IMR-90 (cell line): ENCODE results near the gene LDAF1. TPM values are rescaled to one million over a fixed set of nuclear protein-coding genes. Genes with fewer than 3 reads are reported as not detected.

ENCODE experiments used
- ATAC-seq: fragments of 200-7000 bp; cut with Tn5 transposase; 2 replicates; pipeline ENCODE4 v1.9.1; 2020; ENCODE audit warnings: low read depth, mild to moderate bottlenecking, moderate library complexity
- BruUV-seq: library from RNA; stranded (reverse); fragments of 400-500 nt; replicated peaks from 2 replicates; lab custom pipeline; 2021; lab: Mats Ljungman, UMichigan
- CTCF ChIA-PET: fragments of 300-600 bp; formaldehyde crosslinking; extraction: SDS; loops from one replicate; lab custom pipeline; 2021; ENCODE audit warnings: antibody characterized with exemption; lab: Yijun Ruan, JAX
- POLR2A ChIA-PET: fragments of 300-600 bp; sonication (Branson Sonifier 250); formaldehyde crosslinking; loops from one replicate; lab custom pipeline; 2022; ENCODE audit warnings: antibody characterized with exemption; ENCODE audit not compliant: unreplicated experiment; lab: Charles Lee
- DNase-seq: peaks from one replicate; pipeline ENCODE4 v3.0.0; 2013
- H2AFZ ChIP-seq: replicated peaks from 2 replicates; pipeline ENCODE3; 2013; ENCODE audit warnings: low read length, mild to moderate bottlenecking; ENCODE audit not compliant: poor library complexity
- H2AK5ac ChIP-seq: 2 replicates; pipeline ENCODE4 v1.6.1; 2013; ENCODE audit warnings: low read depth, low read length, inconsistent platforms
- H2AK9ac ChIP-seq: replicated peaks from 2 replicates; pipeline ENCODE3; 2013; ENCODE audit warnings: mild to moderate bottlenecking, low read depth, low read length, moderate library complexity; ENCODE audit not compliant: poor library complexity
- H2BK120ac ChIP-seq: 2 replicates; pipeline ENCODE4 v1.6.1; 2013; ENCODE audit warnings: low read depth, low read length, inconsistent platforms
- H2BK15ac ChIP-seq: 3 replicates; pipeline ENCODE4 v1.6.1; 2013; ENCODE audit warnings: low read depth, low read length, inconsistent platforms
- H2BK20ac ChIP-seq: 2 replicates; pipeline ENCODE4 v1.6.1; 2013; ENCODE audit warnings: low read depth, mild to moderate bottlenecking, inconsistent platforms, low read length, moderate library complexity
- H2BK5ac ChIP-seq: 2 replicates; pipeline ENCODE4 v1.6.1; 2013; ENCODE audit warnings: mild to moderate bottlenecking, low read depth, low read length, inconsistent platforms; ENCODE audit not compliant: poor library complexity, severe bottlenecking
- H3K14ac ChIP-seq: replicated peaks from 2 replicates; pipeline ENCODE4 v1.6.1; 2013; ENCODE audit warnings: low read depth, low read length, inconsistent platforms
- H3K18ac ChIP-seq: 2 replicates; pipeline ENCODE4 v1.6.1; 2013; ENCODE audit warnings: low read depth, low read length, control low read depth
- H3K23ac ChIP-seq: 2 replicates; pipeline ENCODE4 v1.6.1; 2013; ENCODE audit warnings: low read depth, low read length, inconsistent platforms
- H3K27ac ChIP-seq: 2 replicates; pipeline ENCODE4 v1.5.1; 2013; ENCODE audit warnings: mild to moderate bottlenecking, control low read depth, low read length; ENCODE audit not compliant: insufficient read depth
- H3K27me3 ChIP-seq: 2 replicates; pipeline ENCODE4 v1.6.1; 2013; ENCODE audit warnings: low read length; ENCODE audit not compliant: control insufficient read depth, insufficient read depth
- H3K36me3 ChIP-seq: 2 replicates; pipeline ENCODE4 v1.6.1; 2013; ENCODE audit warnings: low read length, mixed read lengths; ENCODE audit not compliant: control insufficient read depth, insufficient read depth
- H3K4ac ChIP-seq: 2 replicates; pipeline ENCODE4 v1.6.1; 2013; ENCODE audit warnings: low read depth, low read length, inconsistent platforms
- H3K4me1 ChIP-seq: 2 replicates; pipeline ENCODE4 v1.6.1; 2013; ENCODE audit warnings: low read length, mixed read lengths; ENCODE audit not compliant: control insufficient read depth, insufficient read depth
- H3K4me2 ChIP-seq: 2 replicates; pipeline ENCODE4 v1.6.1; 2013; ENCODE audit warnings: low read depth, mild to moderate bottlenecking, control low read depth, low read length, moderate library complexity
- H3K4me3 ChIP-seq: 2 replicates; pipeline ENCODE4 v1.5.1; 2013; ENCODE audit warnings: low read depth, mild to moderate bottlenecking, control low read depth, low read length, moderate library complexity; ENCODE audit not compliant: insufficient read depth
- H3K56ac ChIP-seq: 2 replicates; pipeline ENCODE4 v1.6.1; 2013; ENCODE audit warnings: low read length, inconsistent platforms; ENCODE audit not compliant: insufficient read depth; ENCODE audit errors: extremely low read depth
- H3K79me1 ChIP-seq, 2 experiments: 2 replicates each; pipeline ENCODE4 v1.6.1; 2013; ENCODE audit warnings: low read length in 2 of 2, inconsistent platforms in 1 of 2, low read depth in 1 of 2
- H3K9ac ChIP-seq: 2 replicates; pipeline ENCODE4 v1.6.1; 2013; ENCODE audit warnings: low read depth, low read length, control low read depth
- H3K9me1 ChIP-seq: 2 replicates; pipeline ENCODE4 v1.6.1; 2013; ENCODE audit warnings: low read length, inconsistent platforms; ENCODE audit not compliant: insufficient read depth
- H3K9me3 ChIP-seq: 2 replicates; pipeline ENCODE4 v1.6.1; 2013; ENCODE audit warnings: low read length; ENCODE audit not compliant: control insufficient read depth, insufficient read depth
- H4K20me1 ChIP-seq: 2 replicates; pipeline ENCODE4 v1.6.1; 2013; ENCODE audit warnings: low read length, inconsistent platforms; ENCODE audit not compliant: insufficient read depth
- H4K5ac ChIP-seq: 2 replicates; pipeline ENCODE4 v1.6.1; 2013; ENCODE audit warnings: mild to moderate bottlenecking, low read depth, low read length, control low read depth
- H4K8ac ChIP-seq, 2 experiments: 2 replicates each; pipeline ENCODE4 v1.6.1; 2013; ENCODE audit warnings: low read depth in 2 of 2, low read length in 2 of 2, control low read depth in 1 of 2, inconsistent platforms in 1 of 2
- H4K91ac ChIP-seq: 2 replicates; pipeline ENCODE4 v1.6.1; 2013; ENCODE audit warnings: low read depth, low read length, inconsistent platforms; ENCODE audit not compliant: insufficient read depth
- CEBPB ChIP-seq: IDR thresholded peaks from 2 replicates; pipeline ENCODE4 v1.6.1; 2012; ENCODE audit warnings: low read depth, low read length, improper control_type of control experiment
- CTCF ChIP-seq: conservative IDR thresholded peaks from 2 replicates; pipeline ENCODE4 v1.5.1; 2012; ENCODE audit warnings: mild to moderate bottlenecking, low read depth, low read length, improper control_type of control experiment
- MAFK ChIP-seq: IDR thresholded peaks from 2 replicates; pipeline ENCODE4 v1.6.1; 2012; ENCODE audit warnings: low read depth, low read length, improper control_type of control experiment
- MAZ ChIP-seq: IDR thresholded peaks from 2 replicates; pipeline ENCODE4 v1.6.1; 2012; ENCODE audit warnings: low read depth, mild to moderate bottlenecking, low read length, improper control_type of control experiment, moderate library complexity, borderline replicate concordance
- NFE2L2 ChIP-seq: fragments of 150-350 bp; IDR thresholded peaks from 2 replicates; pipeline ENCODE4 v1.6.1; 2016; ENCODE audit warnings: low read depth, mild to moderate bottlenecking, low read length
- POLR2A ChIP-seq: IDR thresholded peaks from 2 replicates; pipeline ENCODE4 v1.6.1; 2012; ENCODE audit warnings: mild to moderate bottlenecking, low read depth, low read length
- RAD21 ChIP-seq: IDR thresholded peaks from 2 replicates; pipeline ENCODE4 v1.6.1; 2012; ENCODE audit warnings: low read length, improper control_type of control experiment
- RCOR1 ChIP-seq: IDR thresholded peaks from 2 replicates; pipeline ENCODE4 v1.6.1; 2012; ENCODE audit warnings: mild to moderate bottlenecking, low read length, improper control_type of control experiment; ENCODE audit not compliant: insufficient replicate concordance
- RFX5 ChIP-seq: IDR thresholded peaks from 2 replicates; pipeline ENCODE4 v1.8.0; 2012; ENCODE audit warnings: low read depth, mild to moderate bottlenecking, low read length, moderate library complexity
- WGBS, 2 experiments: methylation state at CpG; one replicate each; pipeline versions ENCODE4 v1.1.5 to v1.1.7; 2013; ENCODE audit warnings: missing lambda C conversion rate in 2 of 2; ENCODE audit not compliant: insufficient read length in 1 of 2; ENCODE audit errors: extremely low coverage in 2 of 2; 5-methylcytosine and 5-hydroxymethylcytosine counted together
- dilution Hi-C: fragments of 300-500 bp; cut with HindIII; formaldehyde crosslinking; loops from one replicate; pipeline ENCODE4 v1.14.3; 2018; ENCODE audit warnings: low sequenced_read_pairs; ENCODE audit not compliant: unreplicated experiment
- in situ Hi-C: fragments of 300-500 bp; cut with MboI; formaldehyde crosslinking; loops from 3 replicates; pipeline ENCODE4 v1.14.3; 2019; ENCODE audit warnings: low sequenced_read_pairs, inconsistent platforms, mixed read lengths
- intact Hi-C: fragments of 100-400 bp; cut with micrococcal nuclease; formaldehyde crosslinking; loops from 2 replicates; pipeline ENCODE4 v1.10.0; 2022
- polyA plus RNA-seq, 3 experiments: library from polyadenylated mRNA; depleted of rRNA; stranded (reverse); fragments of >200 nt; gene quantifications; 2 replicates each; pipeline ENCODE4 v1.2.3, GENCODE V29; 2012; ENCODE audit warnings: low replicate concordance in 1 of 3
- total RNA-seq: library from RNA; depleted of rRNA; stranded (reverse); fragments of >200 nt; gene quantifications from 2 replicates; pipeline ENCODE4 v1.2.3, GENCODE V29; 2012
- TF ChIP-seq, protein P1 (sequence below): fragments of 150-350 bp; IDR thresholded peaks from 2 replicates; pipeline ENCODE4 v1.6.1; 2017; ENCODE audit warnings: mild to moderate bottlenecking, antibody characterized with exemption, low read length, low read depth

Gene LDAF1
- total and polyA plus RNA-seq, 2 of the 4 experiments (the other 2 are of a cell fraction), result 21.0 to 62.2 TPM

- Histone ChIP-seq H2AFZ (no peak overlapping the region), H3K9me3 (no peaks in the 10 kb centered on the region), H4K91ac (no peak overlapping the region), H2BK120ac (no peak overlapping the region), H3K18ac (no peak overlapping the region), H3K27me3 (peaks cover 9% of the 10 kb centered on the region), H2BK5ac (no peak overlapping the region), H3K56ac (no peak overlapping the region), H4K20me1 (no peaks in the 10 kb centered on the region), H3K36me3 (no peaks in the 10 kb centered on the region), H3K4me3 (no peak overlapping the region), H2BK15ac (no peak overlapping the region), H3K14ac (no peak overlapping the region), H3K9ac (no peak overlapping the region), H4K8ac (no peak overlapping the region), H3K4me2 (no peak overlapping the region), H2AK9ac (no peak overlapping the region), H2AK5ac (no peak overlapping the region), H3K27ac (no peak overlapping the region), H3K4me1 (no peaks in the 10 kb centered on the region), H3K23ac (no peak overlapping the region), H3K9me1 (no peaks in the 10 kb centered on the region), H4K5ac (no peak overlapping the region), H3K4ac (no peak overlapping the region), H3K79me1 (no peaks in the 10 kb centered on the region), H2BK20ac (no peak overlapping the region)
- intact Hi-C loops, result no loop called here
- in situ Hi-C loops, result no loop called here
- dilution Hi-C loops, result no loop called here
- ChIA-PET POLR2A (no interaction called here), CTCF (no interaction called here)
- ATAC-seq, result no peak
- 80% methylated on average over 3 of the region's 7 CpGs; no CpG with 5 or more reads in 1 of the 2 experiments for WGBS, 2 experiments
- TF ChIP-seq RAD21, result no peak
- no peak for TF ChIP-seq RCOR1
- TF ChIP-seq NFE2L2, result no peak
- no peak for TF ChIP-seq CEBPB
- TF ChIP-seq MAFK, result no peak
- TF ChIP-seq CTCF, result no peak
- TF ChIP-seq, protein P1, sequence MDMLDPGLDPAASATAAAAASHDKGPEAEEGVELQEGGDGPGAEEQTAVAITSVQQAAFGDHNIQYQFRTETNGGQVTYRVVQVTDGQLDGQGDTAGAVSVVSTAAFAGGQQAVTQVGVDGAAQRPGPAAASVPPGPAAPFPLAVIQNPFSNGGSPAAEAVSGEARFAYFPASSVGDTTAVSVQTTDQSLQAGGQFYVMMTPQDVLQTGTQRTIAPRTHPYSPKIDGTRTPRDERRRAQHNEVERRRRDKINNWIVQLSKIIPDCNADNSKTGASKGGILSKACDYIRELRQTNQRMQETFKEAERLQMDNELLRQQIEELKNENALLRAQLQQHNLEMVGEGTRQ, result no peak
- no peak for TF ChIP-seq RFX5
- no peak for TF ChIP-seq MAZ
- TF ChIP-seq POLR2A, result no peak
- no peak for DNase-seq
- no TSS peak for BruUV-seq
Measured at GRCh38 chr16:21125191-21125590, 33.3 kb upstream of the LDAF1 start.
